Pancreas (tissue), 10 donors: ENCODE data around the gene GRK3. TPM values are rescaled to one million over a fixed set of nuclear protein-coding genes. Genes with fewer than 3 reads are reported as not detected.
"Not testable (repeated sequence)": the region's sequence is repeated elsewhere in the genome, so short reads cannot be mapped to it uniquely, and the experiment has no call there.

Source experiments
- ATAC-seq, 4 donors: fragments of 200-7000 bp; cut with Tn5 transposase; one replicate each; pipeline versions ENCODE4 v1.8.0 to v1.9.1; 2020; ENCODE audit warnings: mild to moderate bottlenecking in 4 of 4, moderate library complexity in 4 of 4
- DNase-seq, 6 donors: peaks; one replicate each; pipeline ENCODE4 v3.0.0-alpha.2; 2020
- FAIRE-seq: peaks from 2 replicates; lab custom pipeline; 2012; peaks lifted over from hg19 to GRCh38; lab: Jason Lieb, UNC
- H3K27ac ChIP-seq, 4 donors: fragments of 200-600 bp; sonication (generic); 1 replicate in 3 of 4; 2 replicates in 1 of 4; pipeline versions ENCODE4 v1.5.0 to v1.8.0; 2020
- H3K27me3 ChIP-seq, 4 donors: fragments of 200-600 bp; one replicate each; pipeline ENCODE4 v1.8.0; 2021
- H3K36me3 ChIP-seq, 3 donors: fragments of 200-600 bp; sonication (generic) in 1 of 3; one replicate each; pipeline versions ENCODE4 v1.5.0 to v1.8.0; 2020 to 2021
- H3K4me1 ChIP-seq, 3 donors: fragments of 200-600 bp; one replicate each; pipeline ENCODE4 v1.8.0; 2021
- H3K4me3 ChIP-seq, 4 donors: fragments of 200-600 bp; sonication (generic) in 2 of 4; one replicate each; pipeline versions ENCODE4 v1.5.0 to v1.8.0; 2020 to 2021
- H3K9me3 ChIP-seq, 4 donors: fragments of 200-600 bp; one replicate each; pipeline ENCODE4 v1.8.0; 2021
- CTCF ChIP-seq, 4 donors: fragments of 200-600 bp; sonication (generic) in 3 of 4; IDR thresholded peaks; one replicate each; pipeline versions ENCODE4 v1.5.0 to v1.8.0; 2021; ENCODE audit warnings: antibody characterized with exemption in 4 of 4
- WGBS, 2 donors: extraction: QIAGEN DNeasy Blood & Tissue Kit; methylation state at CpG; one replicate each; pipeline ENCODE4 v1.1.7; 2013; 5-methylcytosine and 5-hydroxymethylcytosine counted together
- intact Hi-C, 3 donors: fragments of 100-400 bp; cut with DNase I; formaldehyde crosslinking; loops; one replicate each; pipeline versions ENCODE4 v1.11.1 to v1.14.2; 2022
- polyA plus RNA-seq, 2 donors: library from polyadenylated mRNA; stranded (reverse); fragments of 200-250 nt; gene quantifications; one replicate each; pipeline ENCODE4 v1.2.3, GENCODE V29; 2013
- total RNA-seq, 6 donors: library from RNA; stranded (reverse); fragmentation: NEBNext Ultra II Directional in 4 of 6; extraction: Animal tissue kit (Norgen Biotek cat#: 25700) in 4 of 6; gene quantifications; one replicate each; pipeline versions ENCODE4 v1.2.1 to v1.2.4, GENCODE V29; 2021 to 2023
- donor health status: healthy with polysubstance abuse.
- donor health status: DM: no; HTN: no; CAD: no; lungs with moderate emphysema.
- donor health status: DM: no; HTN: no; CAD: no.
- donor health status: control.
- donor health status: control.
- donor health status: Bipolar disorder and iron deficiency.
- donor health status: DM: yes; HTN: yes; CAD: no.
- donor health status: DM: no; HTN: no; CAD: no.
- donor health status: DM: no; HTN: no; CAD: no.
- donor health status: DM: yes; HTN: yes; CAD: no.

GRK3 gene
- total and polyA plus RNA-seq, 8 donors = 3.5 to 18.1 (median 7.6) TPM

GRCh38 chr22:25558341-25558740, 6.1 kb upstream of the GRK3 start:
- Histone ChIP-seq H3K36me3 (no peaks in the 10 kb centered on the region), H3K27me3 (no peaks in the 10 kb centered on the region), H3K4me1 (no peaks in the 10 kb centered on the region), H3K4me3 (no peak overlapping the region), H3K27ac (no peak overlapping the region), H3K9me3 (no peaks in the 10 kb centered on the region)
- intact Hi-C loops = no loop called here
- DNase-seq (no peak), ATAC-seq (no peak), FAIRE-seq (no peak)
- TF ChIP-seq CTCF (IDR thresholded peaks at IDR 0.05) = no peak
- 84 to 85% methylated on average over 4 of the region's 4 CpGs for WGBS, 2 donors

DNA sequence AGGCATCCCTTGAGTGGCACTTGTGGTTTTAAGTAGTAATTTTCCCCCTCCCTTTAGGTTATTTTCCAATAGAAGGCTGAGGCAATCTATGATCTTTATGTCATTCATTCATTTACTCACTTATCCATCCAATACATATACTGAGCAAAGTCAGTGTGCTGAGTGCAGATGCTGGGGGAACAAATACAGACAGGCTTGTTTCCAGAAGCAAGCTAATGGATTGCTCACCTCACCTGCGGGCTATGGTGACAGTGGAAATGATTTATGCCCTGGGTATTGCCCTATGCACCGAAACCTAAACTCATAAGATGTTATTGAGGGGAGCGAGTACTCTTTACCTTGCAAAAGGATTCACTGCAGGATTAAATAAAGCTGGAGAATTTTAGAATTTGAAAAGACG, 4.6 kb upstream of the GRK3 start:
- intact Hi-C loops, FAIRE-seq: not testable (repeated sequence)

DNA sequence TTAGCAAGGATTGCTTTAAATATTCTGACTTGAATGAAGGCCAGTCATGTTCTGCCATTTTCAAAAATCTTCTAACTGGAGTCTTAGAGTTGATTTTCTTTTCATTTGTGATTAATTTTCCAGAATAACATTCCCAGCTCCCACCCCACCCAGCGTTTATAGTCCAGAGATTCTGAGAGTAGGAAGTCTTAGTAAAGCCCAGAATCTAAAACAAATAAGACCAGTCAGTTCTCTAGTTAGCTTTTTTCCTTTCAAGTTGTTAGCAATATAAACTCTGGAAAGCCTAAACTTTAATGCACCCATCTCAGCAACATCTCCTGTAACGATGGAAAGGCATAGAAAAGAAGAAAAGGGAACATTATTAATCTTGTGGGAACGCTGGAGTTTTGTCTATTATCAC, 3.3 kb upstream of the GRK3 start:
- 65 to 77% methylated on average over 3 of the region's 3 CpGs for WGBS, 2 donors
- ATAC-seq, H3K27me3 ChIP-seq, DNase-seq, H3K9me3 ChIP-seq, H3K27ac ChIP-seq, intact Hi-C loops, H3K4me1 ChIP-seq, H3K36me3 ChIP-seq, H3K4me3 ChIP-seq, FAIRE-seq: not testable (repeated sequence)

More for the DNA sequence above, 4.6 kb upstream of the GRK3 start:
- not testable (repeated sequence) for H3K4me3 ChIP-seq, ATAC-seq, H3K4me1 ChIP-seq, H3K9me3 ChIP-seq, H3K36me3 ChIP-seq, H3K27me3 ChIP-seq, DNase-seq, H3K27ac ChIP-seq
- 52 to 54% methylated on average over 4 of the region's 4 CpGs for WGBS, 2 donors

- H3K4me3 ChIP-seq, intact Hi-C loops, FAIRE-seq, H3K36me3 ChIP-seq, H3K27ac ChIP-seq, DNase-seq, H3K27me3 ChIP-seq, H3K4me1 ChIP-seq, H3K9me3 ChIP-seq, ATAC-seq: not testable (repeated sequence)
- 89 to 92% methylated on average over 1 of the region's 1 CpG for WGBS, 2 donors
Observed at GRCh38 chr22:25561927-25562326, 2.5 kb upstream of the GRK3 start.

- 40 to 44% methylated on average over 10 of the region's 10 CpGs for WGBS, 2 donors
- peak overlapping the region in 2 of 4 donors; percentile 65 to 69 for H3K27ac ChIP-seq
- DNase-seq, H3K9me3 ChIP-seq, ATAC-seq, H3K36me3 ChIP-seq, intact Hi-C loops, H3K4me1 ChIP-seq, H3K4me3 ChIP-seq, H3K27me3 ChIP-seq, FAIRE-seq: not testable (repeated sequence)
Observed at GRCh38 chr22:25562966-25563760, 1.3 kb upstream of the GRK3 start.

DNA sequence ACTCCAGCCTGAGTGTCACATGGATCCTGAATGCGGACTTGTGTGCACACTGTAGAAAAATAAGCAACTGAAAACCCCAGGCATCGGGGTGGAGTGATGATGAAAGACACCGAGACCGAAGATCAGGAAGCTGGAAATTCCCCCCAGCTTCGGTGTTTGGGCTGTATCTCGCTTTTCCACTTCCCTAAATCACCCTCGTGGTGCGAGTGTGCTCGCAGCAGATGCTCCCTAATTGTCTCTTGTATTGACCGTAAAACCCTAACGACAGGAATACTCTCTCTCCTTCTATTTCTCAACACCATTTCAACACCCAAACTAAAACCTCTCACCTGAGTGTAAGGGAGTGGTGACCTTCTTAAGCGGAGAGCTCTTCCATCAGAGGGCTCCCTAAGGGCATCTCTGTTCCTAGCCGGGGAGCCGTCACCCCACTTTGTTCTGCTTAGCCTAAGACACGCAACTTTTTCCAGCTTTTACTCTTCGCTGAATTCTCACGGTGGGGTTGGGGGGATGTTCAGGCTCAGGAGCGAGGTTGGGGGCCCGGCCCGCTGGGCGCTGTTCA, 635 bp upstream of the GRK3 start:
- no peak for FAIRE-seq
- no peak for TF ChIP-seq CTCF (IDR thresholded peaks at IDR 0.05)
- intact Hi-C loops = no loop called here
- WGBS, 2 donors = 2 to 5% methylated on average over 21 of the region's 21 CpGs
- ATAC-seq = peak; percentile 12 to 60 (median 34)
- Histone ChIP-seq H3K27ac (peak overlapping the region in 3 of 4 donors; percentile 28 to 69 (median 65)), H3K9me3 (no peaks in the 10 kb centered on the region), H3K4me3 (peak overlapping the region in 3 of 4 donors; percentile 34 to 95 (median 83)), H3K36me3 (no peaks in the 10 kb centered on the region), H3K4me1 (peaks cover 0 to 5% (median 0%) of the 10 kb centered on the region in 3 donors), H3K27me3 (no peaks in the 10 kb centered on the region)
- peak in 1 of 6 donors; percentile 45 for DNase-seq
